Endothelial cell of umbilical vein (primary cell): ENCODE results near the gene SERTAD1.

ENCODE experiments used
- EZH2 ChIP-seq: IDR thresholded peaks from 2 replicates; pipeline ENCODE4 v1.6.1; 2012; ENCODE audit warnings: borderline replicate concordance, low read depth, mild to moderate bottlenecking, moderate library complexity, low read length, inconsistent platforms; ENCODE audit not compliant: severe bottlenecking
- GATA2 ChIP-seq: IDR thresholded peaks from 2 replicates; pipeline ENCODE4 v1.7.0; 2011; ENCODE audit warnings: low read depth, mild to moderate bottlenecking, moderate library complexity, mixed read lengths, low read length; ENCODE audit not compliant: insufficient read length, insufficient read depth
- POLR2A ChIP-seq: IDR thresholded peaks from 2 replicates; pipeline ENCODE4 v1.6.1; 2012; ENCODE audit warnings: low read depth, mild to moderate bottlenecking, control low read depth, low read length
- POLR2AphosphoS5 ChIP-seq: IDR thresholded peaks from 2 replicates; pipeline ENCODE4 v1.6.1; 2012; ENCODE audit warnings: low read depth, mild to moderate bottlenecking, control low read depth, low read length, moderate library complexity; ENCODE audit not compliant: insufficient read depth
- TF ChIP-seq, protein P1 (sequence below), 2 donors: IDR thresholded peaks; 1 replicate in 1 of 2; 2 replicates in 1 of 2; pipeline ENCODE4 v1.5.1; 2011; ENCODE audit warnings: low read length in 2 of 2, mild to moderate bottlenecking in 2 of 2, moderate library complexity in 2 of 2, control low read depth in 1 of 2, inconsistent platforms in 1 of 2, low read depth in 1 of 2; ENCODE audit not compliant: insufficient read depth in 1 of 2; ENCODE audit errors: extremely low read depth in 1 of 2

DNA sequence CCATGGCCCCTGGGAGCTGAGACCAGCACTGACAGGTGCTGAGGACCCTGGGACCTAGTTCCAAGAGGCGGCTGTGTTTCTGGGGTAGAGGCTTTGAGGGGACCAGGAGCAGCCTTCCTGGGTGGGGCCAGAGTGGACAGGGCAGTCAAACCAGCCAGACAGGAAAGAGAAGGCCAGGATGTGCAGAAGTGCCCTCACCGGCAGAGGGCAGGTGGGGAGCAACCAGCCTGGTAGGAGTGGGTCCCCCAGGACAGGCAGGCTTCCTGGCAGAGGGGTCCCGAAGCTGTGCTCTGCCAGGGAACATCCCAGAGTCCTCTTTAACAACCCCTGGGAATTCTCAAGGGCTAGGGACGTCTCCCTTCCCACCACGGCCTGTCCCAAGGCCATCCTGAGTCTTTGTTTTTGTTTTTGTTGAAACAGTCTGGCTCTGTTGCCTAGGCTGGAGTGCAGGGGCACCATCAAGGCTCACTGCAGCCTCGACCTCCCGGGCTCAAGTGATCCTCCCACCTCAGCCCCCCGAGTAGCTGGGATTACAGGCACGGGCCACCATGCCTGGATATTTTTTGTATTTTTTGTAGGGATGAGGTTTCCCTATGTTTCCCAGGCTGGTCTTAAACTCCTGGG is 32.8 kb downstream of the SERTAD1 start:
- TF ChIP-seq, protein P1, sequence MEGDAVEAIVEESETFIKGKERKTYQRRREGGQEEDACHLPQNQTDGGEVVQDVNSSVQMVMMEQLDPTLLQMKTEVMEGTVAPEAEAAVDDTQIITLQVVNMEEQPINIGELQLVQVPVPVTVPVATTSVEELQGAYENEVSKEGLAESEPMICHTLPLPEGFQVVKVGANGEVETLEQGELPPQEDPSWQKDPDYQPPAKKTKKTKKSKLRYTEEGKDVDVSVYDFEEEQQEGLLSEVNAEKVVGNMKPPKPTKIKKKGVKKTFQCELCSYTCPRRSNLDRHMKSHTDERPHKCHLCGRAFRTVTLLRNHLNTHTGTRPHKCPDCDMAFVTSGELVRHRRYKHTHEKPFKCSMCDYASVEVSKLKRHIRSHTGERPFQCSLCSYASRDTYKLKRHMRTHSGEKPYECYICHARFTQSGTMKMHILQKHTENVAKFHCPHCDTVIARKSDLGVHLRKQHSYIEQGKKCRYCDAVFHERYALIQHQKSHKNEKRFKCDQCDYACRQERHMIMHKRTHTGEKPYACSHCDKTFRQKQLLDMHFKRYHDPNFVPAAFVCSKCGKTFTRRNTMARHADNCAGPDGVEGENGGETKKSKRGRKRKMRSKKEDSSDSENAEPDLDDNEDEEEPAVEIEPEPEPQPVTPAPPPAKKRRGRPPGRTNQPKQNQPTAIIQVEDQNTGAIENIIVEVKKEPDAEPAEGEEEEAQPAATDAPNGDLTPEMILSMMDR (IDR thresholded peaks at IDR 0.05; ENCODE audit: extremely low read depth in 1 of 2, insufficient read depth in 1 of 2, low read depth in 1 of 2, low read length in 2 of 2), result peak in 1 of 2 donors; percentile 34
- no peak for TF ChIP-seq GATA2
- no peak for TF ChIP-seq EZH2
- no peak for TF ChIP-seq POLR2AphosphoS5
- TF ChIP-seq POLR2A, result no peak
